PC-3 (cell line): Measurements from ENCODE around the gene DDX52.

Source experiments
- EZH2 ChIP-seq: fragments of 300-600 bp; sonication (generic); IDR thresholded peaks from one replicate; pipeline ENCODE4 v1.6.1; 2017; ENCODE audit warnings: antibody characterized with exemption, mild to moderate bottlenecking, low read length; ENCODE audit not compliant: unreplicated experiment
- EZH2phosphoT487 ChIP-seq: fragments of 300-600 bp; sonication (generic); IDR thresholded peaks from 2 replicates; pipeline ENCODE4 v1.6.1; 2018; ENCODE audit warnings: mild to moderate bottlenecking, antibody characterized with exemption, low read length, borderline replicate concordance
- TF ChIP-seq, protein P1 (sequence below): fragments of 300-600 bp; sonication (generic); conservative IDR thresholded peaks from 2 replicates; pipeline ENCODE4 v1.5.1; 2017; ENCODE audit warnings: antibody characterized with exemption, low read depth, mild to moderate bottlenecking, low read length

GRCh38 chr17:37607637-37608331 lies 35.5 kb downstream of the DDX52 start:
- TF ChIP-seq, protein P1, sequence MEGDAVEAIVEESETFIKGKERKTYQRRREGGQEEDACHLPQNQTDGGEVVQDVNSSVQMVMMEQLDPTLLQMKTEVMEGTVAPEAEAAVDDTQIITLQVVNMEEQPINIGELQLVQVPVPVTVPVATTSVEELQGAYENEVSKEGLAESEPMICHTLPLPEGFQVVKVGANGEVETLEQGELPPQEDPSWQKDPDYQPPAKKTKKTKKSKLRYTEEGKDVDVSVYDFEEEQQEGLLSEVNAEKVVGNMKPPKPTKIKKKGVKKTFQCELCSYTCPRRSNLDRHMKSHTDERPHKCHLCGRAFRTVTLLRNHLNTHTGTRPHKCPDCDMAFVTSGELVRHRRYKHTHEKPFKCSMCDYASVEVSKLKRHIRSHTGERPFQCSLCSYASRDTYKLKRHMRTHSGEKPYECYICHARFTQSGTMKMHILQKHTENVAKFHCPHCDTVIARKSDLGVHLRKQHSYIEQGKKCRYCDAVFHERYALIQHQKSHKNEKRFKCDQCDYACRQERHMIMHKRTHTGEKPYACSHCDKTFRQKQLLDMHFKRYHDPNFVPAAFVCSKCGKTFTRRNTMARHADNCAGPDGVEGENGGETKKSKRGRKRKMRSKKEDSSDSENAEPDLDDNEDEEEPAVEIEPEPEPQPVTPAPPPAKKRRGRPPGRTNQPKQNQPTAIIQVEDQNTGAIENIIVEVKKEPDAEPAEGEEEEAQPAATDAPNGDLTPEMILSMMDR = no peak
- no peak for TF ChIP-seq EZH2
- TF ChIP-seq EZH2phosphoT487 = no peak
